Measurements from ENCODE around the gene ZBTB9.

ZBTB9 gene, protein sequence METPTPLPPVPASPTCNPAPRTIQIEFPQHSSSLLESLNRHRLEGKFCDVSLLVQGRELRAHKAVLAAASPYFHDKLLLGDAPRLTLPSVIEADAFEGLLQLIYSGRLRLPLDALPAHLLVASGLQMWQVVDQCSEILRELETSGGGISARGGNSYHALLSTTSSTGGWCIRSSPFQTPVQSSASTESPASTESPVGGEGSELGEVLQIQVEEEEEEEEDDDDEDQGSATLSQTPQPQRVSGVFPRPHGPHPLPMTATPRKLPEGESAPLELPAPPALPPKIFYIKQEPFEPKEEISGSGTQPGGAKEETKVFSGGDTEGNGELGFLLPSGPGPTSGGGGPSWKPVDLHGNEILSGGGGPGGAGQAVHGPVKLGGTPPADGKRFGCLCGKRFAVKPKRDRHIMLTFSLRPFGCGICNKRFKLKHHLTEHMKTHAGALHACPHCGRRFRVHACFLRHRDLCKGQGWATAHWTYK

DNA sequence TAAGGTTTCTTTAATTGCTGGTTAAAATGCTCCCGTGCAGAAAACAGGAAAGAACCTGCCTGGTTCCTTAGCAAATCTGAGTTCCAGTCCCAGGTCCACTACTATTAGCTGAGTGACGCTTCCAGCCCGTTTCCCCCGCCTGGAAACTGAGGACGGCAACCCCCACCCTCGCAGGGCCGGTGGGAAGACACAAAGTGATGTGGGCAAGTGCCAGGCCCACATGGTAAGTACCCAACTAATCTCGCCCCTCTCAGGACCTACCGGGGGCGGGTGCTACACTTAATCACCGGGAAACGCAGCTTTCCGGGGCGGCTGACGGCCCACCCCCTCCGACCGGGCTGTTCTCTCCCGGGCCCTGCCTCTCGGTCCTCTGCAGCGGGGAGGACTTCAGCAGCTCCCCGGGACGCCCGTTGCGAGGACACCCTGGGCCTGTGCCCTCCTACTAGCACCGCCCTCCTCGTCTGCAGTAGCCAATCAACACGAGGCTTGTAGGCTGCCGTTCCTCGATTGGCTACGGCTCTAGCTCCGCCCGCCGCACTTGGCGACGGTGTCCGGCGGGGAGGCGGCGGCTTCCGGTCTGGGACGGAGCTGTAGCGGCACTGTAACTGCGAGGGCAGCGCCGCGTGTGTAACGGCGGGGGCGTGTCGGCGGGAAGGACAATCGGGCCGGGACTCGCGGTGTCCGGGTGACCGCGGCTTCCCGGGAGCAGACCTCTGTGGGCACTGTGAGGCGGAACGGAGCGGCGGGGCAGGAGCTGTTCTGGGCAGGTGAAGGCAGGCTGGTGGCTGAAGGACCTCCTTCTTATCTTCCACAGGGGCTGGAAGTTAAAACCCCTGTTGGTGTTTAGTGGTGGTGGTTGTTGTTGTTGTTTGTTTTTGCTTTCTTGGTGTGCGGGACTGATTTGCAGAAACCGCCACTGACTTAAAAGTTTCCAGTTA is at the start of gene ZBTB9:
TSS of gene ZBTB9 (plus strand) at position 568 of the 938 bp plus-strand sequence. CDS start 525 bp downstream, outside the sequence.
- peak; percentile 85 for DNase-seq (ENCODE audit: low read depth)

DNA sequence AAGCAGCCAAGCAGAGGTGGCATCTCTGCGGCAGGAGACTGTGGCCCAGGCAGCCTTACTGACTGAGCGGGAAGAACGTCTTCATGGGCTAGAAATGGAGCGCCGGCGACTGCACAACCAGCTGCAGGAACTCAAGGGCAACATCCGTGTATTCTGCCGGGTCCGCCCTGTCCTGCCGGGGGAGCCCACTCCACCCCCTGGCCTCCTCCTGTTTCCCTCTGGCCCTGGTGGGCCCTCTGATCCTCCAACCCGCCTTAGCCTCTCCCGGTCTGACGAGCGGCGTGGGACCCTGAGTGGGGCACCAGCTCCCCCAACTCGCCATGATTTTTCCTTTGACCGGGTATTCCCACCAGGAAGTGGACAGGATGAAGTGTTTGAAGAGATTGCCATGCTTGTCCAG is 49.5 kb upstream of the ZBTB9 start:
- TF ChIP-seq, protein P1, sequence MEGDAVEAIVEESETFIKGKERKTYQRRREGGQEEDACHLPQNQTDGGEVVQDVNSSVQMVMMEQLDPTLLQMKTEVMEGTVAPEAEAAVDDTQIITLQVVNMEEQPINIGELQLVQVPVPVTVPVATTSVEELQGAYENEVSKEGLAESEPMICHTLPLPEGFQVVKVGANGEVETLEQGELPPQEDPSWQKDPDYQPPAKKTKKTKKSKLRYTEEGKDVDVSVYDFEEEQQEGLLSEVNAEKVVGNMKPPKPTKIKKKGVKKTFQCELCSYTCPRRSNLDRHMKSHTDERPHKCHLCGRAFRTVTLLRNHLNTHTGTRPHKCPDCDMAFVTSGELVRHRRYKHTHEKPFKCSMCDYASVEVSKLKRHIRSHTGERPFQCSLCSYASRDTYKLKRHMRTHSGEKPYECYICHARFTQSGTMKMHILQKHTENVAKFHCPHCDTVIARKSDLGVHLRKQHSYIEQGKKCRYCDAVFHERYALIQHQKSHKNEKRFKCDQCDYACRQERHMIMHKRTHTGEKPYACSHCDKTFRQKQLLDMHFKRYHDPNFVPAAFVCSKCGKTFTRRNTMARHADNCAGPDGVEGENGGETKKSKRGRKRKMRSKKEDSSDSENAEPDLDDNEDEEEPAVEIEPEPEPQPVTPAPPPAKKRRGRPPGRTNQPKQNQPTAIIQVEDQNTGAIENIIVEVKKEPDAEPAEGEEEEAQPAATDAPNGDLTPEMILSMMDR (conservative IDR thresholded peaks at IDR 0.05; ENCODE audit: low read depth, low read length): no peak
- no peak overlapping the region for H3K4me3 ChIP-seq (ENCODE audit: low read length)
- DNase-seq (ENCODE audit: low read depth): no peak

More for the DNA sequence above, at the start of gene ZBTB9:
- H3K4me3 ChIP-seq (ENCODE audit: low read length): peak within 1 kb of the TSS; percentile 89
- TF ChIP-seq, protein P1 (conservative IDR thresholded peaks at IDR 0.05; ENCODE audit: low read depth, low read length): no peak

DNA sequence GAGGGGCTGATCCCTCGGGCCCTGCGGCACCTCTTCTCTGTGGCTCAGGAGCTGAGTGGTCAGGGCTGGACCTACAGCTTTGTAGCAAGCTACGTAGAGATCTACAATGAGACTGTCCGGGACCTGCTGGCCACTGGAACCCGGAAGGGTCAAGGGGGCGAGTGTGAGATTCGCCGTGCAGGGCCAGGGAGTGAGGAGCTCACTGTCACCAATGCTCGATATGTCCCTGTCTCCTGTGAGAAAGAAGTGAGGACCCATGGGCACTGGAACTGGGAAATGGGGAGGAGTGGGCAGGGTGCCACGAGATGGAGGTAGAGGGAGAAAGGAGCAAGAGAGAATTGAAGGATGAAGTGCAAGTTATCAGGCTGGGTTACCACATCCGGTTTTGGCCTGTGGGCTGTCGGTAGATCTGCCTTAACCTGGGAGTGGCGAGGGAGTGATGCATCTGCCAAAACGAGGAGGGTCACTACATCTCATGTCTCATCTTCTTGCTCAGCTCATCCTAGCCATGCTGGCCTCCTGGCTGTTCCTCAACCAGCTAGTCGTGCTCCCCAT is 48.9 kb upstream of the ZBTB9 start:
- DNase-seq (ENCODE audit: low read depth): no peak
- TF ChIP-seq, protein P1 (conservative IDR thresholded peaks at IDR 0.05; ENCODE audit: low read depth, low read length): no peak
- H3K4me3 ChIP-seq (ENCODE audit: low read length): no peak overlapping the region

DNA sequence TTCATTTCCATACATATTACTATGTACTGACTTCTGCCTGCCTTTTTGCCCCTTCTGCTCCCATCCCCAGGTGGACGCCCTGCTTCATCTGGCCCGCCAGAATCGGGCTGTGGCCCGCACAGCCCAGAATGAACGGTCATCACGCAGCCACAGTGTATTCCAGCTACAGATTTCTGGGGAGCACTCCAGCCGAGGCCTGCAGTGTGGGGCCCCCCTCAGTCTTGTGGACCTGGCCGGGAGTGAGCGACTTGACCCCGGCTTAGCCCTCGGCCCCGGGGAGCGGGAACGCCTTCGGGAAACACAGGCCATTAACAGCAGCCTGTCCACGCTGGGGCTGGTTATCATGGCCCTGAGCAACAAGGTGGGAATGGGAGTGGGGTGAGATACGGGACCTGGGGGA is 48.2 kb upstream of the ZBTB9 start:
- TF ChIP-seq, protein P1 (conservative IDR thresholded peaks at IDR 0.05; ENCODE audit: low read depth, low read length): no peak
- H3K4me3 ChIP-seq (ENCODE audit: low read length): no peak overlapping the region
- no peak for DNase-seq (ENCODE audit: low read depth)

DNA sequence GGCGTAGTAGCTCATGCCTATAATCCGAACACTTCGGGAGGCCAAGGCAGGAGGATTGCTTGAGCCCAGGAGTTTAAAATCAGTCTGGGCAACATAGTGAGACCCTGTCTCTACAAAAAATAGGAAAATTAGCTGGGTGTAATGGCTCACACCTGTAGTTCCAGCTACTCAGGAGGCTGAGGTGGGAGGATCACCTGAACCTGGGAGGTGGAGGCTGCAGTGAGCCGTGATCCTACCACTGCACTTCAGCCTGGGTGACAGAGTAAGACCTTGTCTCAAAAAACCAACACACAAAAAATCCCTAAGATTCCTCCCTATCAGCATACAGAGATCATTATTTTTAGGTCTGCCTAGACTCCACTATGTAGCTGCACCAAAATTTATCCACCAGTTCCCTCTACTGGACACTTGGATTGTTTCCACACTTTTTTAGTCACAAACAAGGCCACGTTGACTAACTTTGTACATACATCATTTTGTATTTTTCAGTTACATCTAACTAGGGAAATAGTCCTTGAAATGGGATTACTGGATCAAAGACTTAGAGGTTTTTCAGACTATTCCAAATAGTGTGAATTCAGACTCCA is 47.2 kb upstream of the ZBTB9 start:
- no peak overlapping the region for H3K4me3 ChIP-seq (ENCODE audit: low read length)
- TF ChIP-seq, protein P1 (conservative IDR thresholded peaks at IDR 0.05; ENCODE audit: low read depth, low read length): peak; percentile 38
- no peak for DNase-seq (ENCODE audit: low read depth)

DNA sequence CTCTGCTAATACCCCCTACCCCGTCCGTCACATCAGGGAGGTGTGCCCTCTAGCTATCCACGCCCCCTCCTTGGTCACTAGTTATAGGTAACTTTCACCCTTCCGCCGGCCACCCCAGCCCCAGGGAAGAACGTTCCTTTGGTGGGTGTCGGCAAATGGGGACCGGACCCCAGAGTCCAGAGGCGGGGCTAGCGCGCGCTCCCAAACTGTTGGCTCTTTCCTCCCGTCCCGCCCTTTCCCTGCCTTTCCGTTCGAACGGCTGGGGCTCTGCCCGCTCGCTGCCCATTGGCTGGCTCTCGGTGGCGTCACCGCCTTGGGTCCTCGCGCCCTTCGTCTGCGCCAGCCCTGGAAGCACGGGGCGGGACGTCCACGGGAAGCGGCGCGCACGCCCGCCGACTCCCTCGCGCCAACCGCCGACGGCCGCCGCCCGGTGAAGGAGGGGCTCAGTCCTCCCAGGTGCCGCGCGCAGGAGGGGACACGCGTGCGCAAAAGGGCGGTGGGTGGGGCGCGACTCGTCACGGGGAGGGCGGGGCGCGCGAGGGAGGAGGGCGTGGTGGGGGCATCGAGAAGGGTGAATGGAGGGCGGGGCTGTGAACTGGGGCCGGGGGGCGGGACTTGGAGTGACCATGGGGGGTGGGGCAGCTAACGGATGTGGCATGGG is 44.2 kb upstream of the ZBTB9 start:
- DNase-seq (ENCODE audit: low read depth): peak; percentile 83
- TF ChIP-seq, protein P1 (conservative IDR thresholded peaks at IDR 0.05; ENCODE audit: low read depth, low read length): no peak
- peak overlapping the region; percentile 74 for H3K4me3 ChIP-seq (ENCODE audit: low read length)
